A673 (cell line): ENCODE data around the gene LMCD1. TPM values are rescaled to one million over a fixed set of nuclear protein-coding genes. Genes with fewer than 3 reads are reported as not detected.

ENCODE experiments used
- BruUV-seq: library from RNA; stranded (reverse); fragments of 400-500 nt; replicated peaks from 2 replicates; lab custom pipeline; 2021; lab: Mats Ljungman, UMichigan
- CTCF ChIA-PET: fragments of 300-600 bp; sonication (Branson Sonifier 250); formaldehyde crosslinking; loops from one replicate; lab custom pipeline; 2022; ENCODE audit warnings: antibody characterized with exemption; lab: Charles Lee
- POLR2A ChIA-PET: fragments of 300-600 bp; sonication (Branson Sonifier 250); formaldehyde crosslinking; loops from one replicate; lab custom pipeline; 2022; ENCODE audit warnings: antibody characterized with exemption; ENCODE audit not compliant: low non-redundant PET; lab: Charles Lee
- DNase-seq: peaks from one replicate; pipeline ENCODE4 v3.0.0-alpha.2; 2015; ENCODE audit warnings: low spot score
- H3K27ac ChIP-seq: fragments of 200-600 bp; sonication (generic); 2 replicates; pipeline ENCODE4 v1.5.1; 2016; ENCODE audit warnings: mixed run types, low read depth, mild to moderate bottlenecking, mixed read lengths, antibody characterized with exemption, low read length; ENCODE audit not compliant: poor library complexity, severe bottlenecking
- H3K27me3 ChIP-seq: fragments of 200-600 bp; sonication (generic); replicated peaks from 2 replicates; pipeline ENCODE4 v1.6.1; 2017; ENCODE audit warnings: mixed run types, low read depth, mild to moderate bottlenecking, mixed read lengths, antibody characterized with exemption, low read length; ENCODE audit not compliant: insufficient read depth, poor library complexity
- H3K36me3 ChIP-seq: fragments of 200-600 bp; sonication (generic); 2 replicates; pipeline ENCODE4 v1.6.1; 2016; ENCODE audit warnings: mixed run types, mild to moderate bottlenecking, mixed read lengths, antibody characterized with exemption, low read length; ENCODE audit not compliant: insufficient read depth, poor library complexity, severe bottlenecking
- H3K4me1 ChIP-seq: fragments of 200-600 bp; sonication (generic); 2 replicates; pipeline ENCODE4 v1.6.1; 2017; ENCODE audit warnings: mixed run types, mild to moderate bottlenecking, mixed read lengths, antibody characterized with exemption, low read length; ENCODE audit not compliant: insufficient read depth, poor library complexity, severe bottlenecking
- H3K4me3 ChIP-seq: fragments of 200-600 bp; sonication (generic); 2 replicates; pipeline ENCODE4 v1.5.1; 2016; ENCODE audit warnings: low read depth, mixed run types, mild to moderate bottlenecking, mixed read lengths, low read length; ENCODE audit not compliant: poor library complexity, severe bottlenecking
- H3K9me3 ChIP-seq: fragments of 200-600 bp; sonication (generic); 2 replicates; pipeline ENCODE4 v1.6.1; 2016; ENCODE audit warnings: mixed run types, low read depth, mild to moderate bottlenecking, mixed read lengths, antibody characterized with exemption, low read length; ENCODE audit not compliant: poor library complexity, severe bottlenecking
- CTCF ChIP-seq: fragments of 300-800, 200-600 bp; sonication (generic); conservative IDR thresholded peaks from 2 replicates; pipeline ENCODE4 v1.5.1; 2017; ENCODE audit warnings: low read depth, mild to moderate bottlenecking, antibody characterized with exemption, low read length, moderate library complexity, mixed read lengths
- EZH2 ChIP-seq: fragments of 200-600 bp; sonication (generic); IDR thresholded peaks from 2 replicates; pipeline ENCODE4 v1.6.1; 2017; ENCODE audit warnings: borderline replicate concordance, low read depth, mild to moderate bottlenecking, mixed read lengths, antibody characterized with exemption, low read length; ENCODE audit not compliant: poor library complexity, severe bottlenecking
- intact Hi-C: fragments of 100-400 bp; cut with micrococcal nuclease; formaldehyde crosslinking; loops from one replicate; pipeline ENCODE4 v1.10.0; 2022; ENCODE audit not compliant: unreplicated experiment
- total RNA-seq: library from RNA; stranded (reverse); gene quantifications from 2 replicates; pipeline ENCODE4 v1.2.3, GENCODE V29; 2021

Gene LMCD1
- total RNA-seq, 1 experiment from 2014 or later, result 4.3 TPM

- TF ChIP-seq EZH2 (no peak), CTCF (no peak)
- BruUV-seq, result no TSS peak
- ChIA-PET CTCF (no interaction called here), POLR2A (no interaction called here)
- DNase-seq, result no peak
- H3K27ac ChIP-seq, result no peak overlapping the region
- no peaks in the 10 kb centered on the region for H3K9me3 ChIP-seq
- H3K36me3 ChIP-seq, result no peaks in the 10 kb centered on the region
- peaks cover 8% of the 10 kb centered on the region for H3K4me1 ChIP-seq
- no peaks in the 10 kb centered on the region for H3K27me3 ChIP-seq
- H3K4me3 ChIP-seq, result no peak overlapping the region
- intact Hi-C loops, result no loop called here
These were observed 57.7 kb downstream of the LMCD1 start for GRCh38 chr3:8559351-8559750.

- ChIA-PET CTCF (no interaction called here), POLR2A (no interaction called here)
- no TSS peak for BruUV-seq
- no peaks in the 10 kb centered on the region for H3K36me3 ChIP-seq
- intact Hi-C loops, result no loop called here
- peaks cover under 1% of the 10 kb centered on the region for H3K4me1 ChIP-seq
- no peaks in the 10 kb centered on the region for H3K27me3 ChIP-seq
- no peaks in the 10 kb centered on the region for H3K9me3 ChIP-seq
- TF ChIP-seq CTCF (no peak), EZH2 (no peak)
- no peak for DNase-seq
- H3K27ac ChIP-seq, result no peak overlapping the region
- no peak overlapping the region for H3K4me3 ChIP-seq
These were observed 58.9 kb downstream of the LMCD1 start for GRCh38 chr3:8560366-8561007.

- H3K4me3 ChIP-seq, result no peak overlapping the region
- ChIA-PET CTCF (no interaction called here), POLR2A (no interaction called here)
- no peak overlapping the region for H3K27ac ChIP-seq
- H3K27me3 ChIP-seq, result no peaks in the 10 kb centered on the region
- TF ChIP-seq CTCF, result no peak
- no peak for TF ChIP-seq EZH2
- H3K9me3 ChIP-seq, result no peaks in the 10 kb centered on the region
- intact Hi-C loops, result no loop called here
- no peak for DNase-seq
- BruUV-seq, result no TSS peak
- no peaks in the 10 kb centered on the region for H3K4me1 ChIP-seq
- no peaks in the 10 kb centered on the region for H3K36me3 ChIP-seq
These were observed 59.7 kb downstream of the LMCD1 start for GRCh38 chr3:8561370-8561769.
